Measurements from ENCODE around the gene STK36.

- TF ChIP-seq CTCF (IDR thresholded peaks at IDR 0.05) (no peak), ELF4 (CRISPR knock-in tag; IDR thresholded peaks at IDR 0.05; ENCODE audit: low read depth) (no peak), KAT7 (CRISPR knock-in tag; IDR thresholded peaks at IDR 0.05; ENCODE audit: borderline replicate concordance) (no peak), FOXK1 (CRISPR knock-in tag; IDR thresholded peaks at IDR 0.05) (no peak), ATF3 (CRISPR knock-in tag; conservative IDR thresholded peaks at IDR 0.05) (no peak), E2F5 (CRISPR knock-in tag; IDR thresholded peaks at IDR 0.05) (no peak)
These were observed 29.9 kb downstream of the STK36 start for GRCh38 chr2:218701806-218702205.

Data from WTC11 (cell line).